IMR-90 (cell line): ENCODE results near the gene BTN2A1. TPM values are rescaled to one million over a fixed set of nuclear protein-coding genes. Genes with fewer than 3 reads are reported as not detected.

ENCODE experiments used
- ATAC-seq: fragments of 200-7000 bp; cut with Tn5 transposase; 2 replicates; pipeline ENCODE4 v1.9.1; 2020; ENCODE audit warnings: low read depth, mild to moderate bottlenecking, moderate library complexity
- BruUV-seq: library from RNA; stranded (reverse); fragments of 400-500 nt; replicated peaks from 2 replicates; lab custom pipeline; 2021; lab: Mats Ljungman, UMichigan
- CTCF ChIA-PET: fragments of 300-600 bp; formaldehyde crosslinking; extraction: SDS; loops from one replicate; lab custom pipeline; 2021; ENCODE audit warnings: antibody characterized with exemption; lab: Yijun Ruan, JAX
- POLR2A ChIA-PET: fragments of 300-600 bp; sonication (Branson Sonifier 250); formaldehyde crosslinking; loops from one replicate; lab custom pipeline; 2022; ENCODE audit warnings: antibody characterized with exemption; ENCODE audit not compliant: unreplicated experiment; lab: Charles Lee
- DNase-seq: peaks from one replicate; pipeline ENCODE4 v3.0.0; 2013
- H2AFZ ChIP-seq: replicated peaks from 2 replicates; pipeline ENCODE3; 2013; ENCODE audit warnings: low read length, mild to moderate bottlenecking; ENCODE audit not compliant: poor library complexity
- H2AK5ac ChIP-seq: 2 replicates; pipeline ENCODE4 v1.6.1; 2013; ENCODE audit warnings: low read depth, low read length, inconsistent platforms
- H2AK9ac ChIP-seq: replicated peaks from 2 replicates; pipeline ENCODE3; 2013; ENCODE audit warnings: mild to moderate bottlenecking, low read depth, low read length, moderate library complexity; ENCODE audit not compliant: poor library complexity
- H2BK120ac ChIP-seq: 2 replicates; pipeline ENCODE4 v1.6.1; 2013; ENCODE audit warnings: low read depth, low read length, inconsistent platforms
- H2BK15ac ChIP-seq: 3 replicates; pipeline ENCODE4 v1.6.1; 2013; ENCODE audit warnings: low read depth, low read length, inconsistent platforms
- H2BK20ac ChIP-seq: 2 replicates; pipeline ENCODE4 v1.6.1; 2013; ENCODE audit warnings: low read depth, mild to moderate bottlenecking, inconsistent platforms, low read length, moderate library complexity
- H2BK5ac ChIP-seq: 2 replicates; pipeline ENCODE4 v1.6.1; 2013; ENCODE audit warnings: mild to moderate bottlenecking, low read depth, low read length, inconsistent platforms; ENCODE audit not compliant: poor library complexity, severe bottlenecking
- H3K14ac ChIP-seq: replicated peaks from 2 replicates; pipeline ENCODE4 v1.6.1; 2013; ENCODE audit warnings: low read depth, low read length, inconsistent platforms
- H3K18ac ChIP-seq: 2 replicates; pipeline ENCODE4 v1.6.1; 2013; ENCODE audit warnings: low read depth, low read length, control low read depth
- H3K23ac ChIP-seq: 2 replicates; pipeline ENCODE4 v1.6.1; 2013; ENCODE audit warnings: low read depth, low read length, inconsistent platforms
- H3K27ac ChIP-seq: 2 replicates; pipeline ENCODE4 v1.5.1; 2013; ENCODE audit warnings: mild to moderate bottlenecking, control low read depth, low read length; ENCODE audit not compliant: insufficient read depth
- H3K27me3 ChIP-seq: 2 replicates; pipeline ENCODE4 v1.6.1; 2013; ENCODE audit warnings: low read length; ENCODE audit not compliant: control insufficient read depth, insufficient read depth
- H3K36me3 ChIP-seq: 2 replicates; pipeline ENCODE4 v1.6.1; 2013; ENCODE audit warnings: low read length, mixed read lengths; ENCODE audit not compliant: control insufficient read depth, insufficient read depth
- H3K4ac ChIP-seq: 2 replicates; pipeline ENCODE4 v1.6.1; 2013; ENCODE audit warnings: low read depth, low read length, inconsistent platforms
- H3K4me1 ChIP-seq: 2 replicates; pipeline ENCODE4 v1.6.1; 2013; ENCODE audit warnings: low read length, mixed read lengths; ENCODE audit not compliant: control insufficient read depth, insufficient read depth
- H3K4me2 ChIP-seq: 2 replicates; pipeline ENCODE4 v1.6.1; 2013; ENCODE audit warnings: low read depth, mild to moderate bottlenecking, control low read depth, low read length, moderate library complexity
- H3K4me3 ChIP-seq: 2 replicates; pipeline ENCODE4 v1.5.1; 2013; ENCODE audit warnings: low read depth, mild to moderate bottlenecking, control low read depth, low read length, moderate library complexity; ENCODE audit not compliant: insufficient read depth
- H3K56ac ChIP-seq: 2 replicates; pipeline ENCODE4 v1.6.1; 2013; ENCODE audit warnings: low read length, inconsistent platforms; ENCODE audit not compliant: insufficient read depth; ENCODE audit errors: extremely low read depth
- H3K79me1 ChIP-seq, 2 experiments: 2 replicates each; pipeline ENCODE4 v1.6.1; 2013; ENCODE audit warnings: low read length in 2 of 2, inconsistent platforms in 1 of 2, low read depth in 1 of 2
- H3K9ac ChIP-seq: 2 replicates; pipeline ENCODE4 v1.6.1; 2013; ENCODE audit warnings: low read depth, low read length, control low read depth
- H3K9me1 ChIP-seq: 2 replicates; pipeline ENCODE4 v1.6.1; 2013; ENCODE audit warnings: low read length, inconsistent platforms; ENCODE audit not compliant: insufficient read depth
- H3K9me3 ChIP-seq: 2 replicates; pipeline ENCODE4 v1.6.1; 2013; ENCODE audit warnings: low read length; ENCODE audit not compliant: control insufficient read depth, insufficient read depth
- H4K20me1 ChIP-seq: 2 replicates; pipeline ENCODE4 v1.6.1; 2013; ENCODE audit warnings: low read length, inconsistent platforms; ENCODE audit not compliant: insufficient read depth
- H4K5ac ChIP-seq: 2 replicates; pipeline ENCODE4 v1.6.1; 2013; ENCODE audit warnings: mild to moderate bottlenecking, low read depth, low read length, control low read depth
- H4K8ac ChIP-seq, 2 experiments: 2 replicates each; pipeline ENCODE4 v1.6.1; 2013; ENCODE audit warnings: low read depth in 2 of 2, low read length in 2 of 2, control low read depth in 1 of 2, inconsistent platforms in 1 of 2
- H4K91ac ChIP-seq: 2 replicates; pipeline ENCODE4 v1.6.1; 2013; ENCODE audit warnings: low read depth, low read length, inconsistent platforms; ENCODE audit not compliant: insufficient read depth
- CEBPB ChIP-seq: IDR thresholded peaks from 2 replicates; pipeline ENCODE4 v1.6.1; 2012; ENCODE audit warnings: low read depth, low read length, improper control_type of control experiment
- CHD1 ChIP-seq: IDR thresholded peaks from 2 replicates; pipeline ENCODE4 v1.6.1; 2012; ENCODE audit warnings: low read depth, low read length, improper control_type of control experiment
- CTCF ChIP-seq: conservative IDR thresholded peaks from 2 replicates; pipeline ENCODE4 v1.5.1; 2012; ENCODE audit warnings: mild to moderate bottlenecking, low read depth, low read length, improper control_type of control experiment
- MAZ ChIP-seq: IDR thresholded peaks from 2 replicates; pipeline ENCODE4 v1.6.1; 2012; ENCODE audit warnings: low read depth, mild to moderate bottlenecking, low read length, improper control_type of control experiment, moderate library complexity, borderline replicate concordance
- MXI1 ChIP-seq: IDR thresholded peaks from 2 replicates; pipeline ENCODE4 v1.6.1; 2012; ENCODE audit warnings: low read depth, mild to moderate bottlenecking, low read length, moderate library complexity, borderline replicate concordance
- POLR2A ChIP-seq: IDR thresholded peaks from 2 replicates; pipeline ENCODE4 v1.6.1; 2012; ENCODE audit warnings: mild to moderate bottlenecking, low read depth, low read length
- SMC3 ChIP-seq: fragments of 150-350 bp; IDR thresholded peaks from 2 replicates; pipeline ENCODE4 v1.6.1; 2016; ENCODE audit warnings: low read depth, mild to moderate bottlenecking, antibody characterized with exemption, low read length, moderate library complexity
- dilution Hi-C: fragments of 300-500 bp; cut with HindIII; formaldehyde crosslinking; loops from one replicate; pipeline ENCODE4 v1.14.3; 2018; ENCODE audit warnings: low sequenced_read_pairs; ENCODE audit not compliant: unreplicated experiment
- in situ Hi-C: fragments of 300-500 bp; cut with MboI; formaldehyde crosslinking; loops from 3 replicates; pipeline ENCODE4 v1.14.3; 2019; ENCODE audit warnings: low sequenced_read_pairs, inconsistent platforms, mixed read lengths
- intact Hi-C: fragments of 100-400 bp; cut with micrococcal nuclease; formaldehyde crosslinking; loops from 2 replicates; pipeline ENCODE4 v1.10.0; 2022
- polyA plus RNA-seq, 3 experiments: library from polyadenylated mRNA; depleted of rRNA; stranded (reverse); fragments of >200 nt; gene quantifications; 2 replicates each; pipeline ENCODE4 v1.2.3, GENCODE V29; 2012; ENCODE audit warnings: low replicate concordance in 1 of 3
- total RNA-seq: library from RNA; depleted of rRNA; stranded (reverse); fragments of >200 nt; gene quantifications from 2 replicates; pipeline ENCODE4 v1.2.3, GENCODE V29; 2012

The BTN2A1 gene
- total and polyA plus RNA-seq, 2 of the 4 experiments (the other 2 are of a cell fraction) = 13.6 to 40.2 TPM

- H4K20me1 ChIP-seq = no peaks in the 10 kb centered on the region
Measured at GRCh38 chr6:26471970-26472369, 14.2 kb downstream of the BTN2A1 start.

More at GRCh38 chr6:26471970-26472369, 14.2 kb downstream of the BTN2A1 start:
- intact Hi-C loops (loop anchor here (5.0 kb wide), 1 partner anchor 50 kb away; no protein-coding TSS in a partner anchor), in situ Hi-C loops (no loop called here), dilution Hi-C loops (no loop called here)
- TF ChIP-seq CHD1 = no peak
- no peak for TF ChIP-seq CEBPB
- TF ChIP-seq POLR2A = no peak
- no peak for TF ChIP-seq MXI1
- TF ChIP-seq MAZ = no peak
- TF ChIP-seq SMC3 = no peak
- no peak for TF ChIP-seq CTCF
- Histone ChIP-seq H3K4me2 (no peak overlapping the region), H2AFZ (no peak overlapping the region), H3K18ac (no peak overlapping the region), H4K8ac (no peak overlapping the region), H3K36me3 (peaks cover 19% of the 10 kb centered on the region), H4K5ac (no peak overlapping the region), H3K79me1 (peaks cover 4 to 37% of the 10 kb centered on the region in 2 experiments), H2BK120ac (no peak overlapping the region), H3K56ac (no peak overlapping the region), H2BK20ac (no peak overlapping the region), H3K23ac (no peak overlapping the region), H3K4me3 (no peak overlapping the region), H2AK5ac (no peak overlapping the region), H3K27me3 (no peaks in the 10 kb centered on the region), H3K9me1 (peaks cover 20% of the 10 kb centered on the region), H3K27ac (no peak overlapping the region), H2AK9ac (no peak overlapping the region), H2BK15ac (no peak overlapping the region), H4K91ac (no peak overlapping the region), H3K9ac (no peak overlapping the region), H2BK5ac (no peak overlapping the region), H3K4me1 (peaks cover 24% of the 10 kb centered on the region), H3K14ac (no peak overlapping the region), H3K9me3 (no peaks in the 10 kb centered on the region; the same call in 1 of the 2 replicates), H3K4ac (no peak overlapping the region)
- ATAC-seq = no peak
- DNase-seq = no peak
- ChIA-PET POLR2A (no interaction called here), CTCF (interaction anchor here (1.0 kb wide), 1 partner anchor 130 kb away, joined by 4 read pairs; no protein-coding TSS in a partner anchor)
- BruUV-seq = no TSS peak
